ENCODE measurements around the gene PLCD3. TPM values are rescaled to one million over a fixed set of nuclear protein-coding genes. Genes with fewer than 3 reads are reported as not detected.

PLCD3 gene
- total RNA-seq, 1 donor from 2014 or later = 34.2 TPM

GRCh38 chr17:45092911-45093430 is 39.3 kb downstream of the PLCD3 start:
- Mint-ChIP-seq H3K27me3 (ENCODE audit: low read depth) (no peaks in the 10 kb centered on the region), H3K36me3 (ENCODE audit: low read depth) (peaks cover 14% of the 10 kb centered on the region), H3K27ac (ENCODE audit: unreplicated experiment) (no peak overlapping the region), H3K9me3 (no peaks in the 10 kb centered on the region), H3K4me1 (no peaks in the 10 kb centered on the region), H3K4me3 (no peak overlapping the region)
- no peak for TF ChIP-seq CTCF (conservative IDR thresholded peaks at IDR 0.05)
- DNase-seq (ENCODE audit: low read depth, low spot score) = no peak

- H3K27me3 Mint-ChIP-seq (ENCODE audit: low read depth) = no peaks in the 10 kb centered on the region
- H3K27ac Mint-ChIP-seq (ENCODE audit: unreplicated experiment) = no peak overlapping the region
- no peak for DNase-seq (ENCODE audit: low read depth, low spot score)
- no peaks in the 10 kb centered on the region for H3K9me3 Mint-ChIP-seq
- TF ChIP-seq CTCF (conservative IDR thresholded peaks at IDR 0.05) = no peak
- no peak overlapping the region for H3K4me3 Mint-ChIP-seq
- peaks cover 12% of the 10 kb centered on the region for H3K36me3 Mint-ChIP-seq (ENCODE audit: low read depth)
- no peaks in the 10 kb centered on the region for H3K4me1 Mint-ChIP-seq
Observed at GRCh38 chr17:45091778-45092425, 40.4 kb downstream of the PLCD3 start.

GRCh38 chr17:45090711-45091110 is 41.6 kb downstream of the PLCD3 start:
- Mint-ChIP-seq H3K27ac (ENCODE audit: unreplicated experiment) (no peak overlapping the region), H3K4me3 (no peak overlapping the region), H3K4me1 (no peaks in the 10 kb centered on the region), H3K27me3 (ENCODE audit: low read depth) (no peaks in the 10 kb centered on the region), H3K36me3 (ENCODE audit: low read depth) (peaks cover 7% of the 10 kb centered on the region), H3K9me3 (no peaks in the 10 kb centered on the region)
- no peak for TF ChIP-seq CTCF (conservative IDR thresholded peaks at IDR 0.05)
- no peak for DNase-seq (ENCODE audit: low read depth, low spot score)

- Mint-ChIP-seq H3K4me1 (no peaks in the 10 kb centered on the region), H3K36me3 (ENCODE audit: low read depth) (peaks cover 10% of the 10 kb centered on the region), H3K4me3 (no peak overlapping the region), H3K27me3 (ENCODE audit: low read depth) (no peaks in the 10 kb centered on the region), H3K9me3 (no peaks in the 10 kb centered on the region), H3K27ac (ENCODE audit: unreplicated experiment) (no peak overlapping the region)
- no peak for TF ChIP-seq CTCF (conservative IDR thresholded peaks at IDR 0.05)
- DNase-seq (ENCODE audit: low read depth, low spot score) = no peak
Observed at GRCh38 chr17:45088741-45089140, 43.6 kb downstream of the PLCD3 start.

GRCh38 chr17:45087978-45088377 is 44.3 kb downstream of the PLCD3 start:
- H3K9me3 Mint-ChIP-seq = no peaks in the 10 kb centered on the region
- no peak overlapping the region for H3K27ac Mint-ChIP-seq (ENCODE audit: unreplicated experiment)
- no peak for TF ChIP-seq CTCF (conservative IDR thresholded peaks at IDR 0.05)
- no peaks in the 10 kb centered on the region for H3K27me3 Mint-ChIP-seq (ENCODE audit: low read depth)
- no peak overlapping the region for H3K4me3 Mint-ChIP-seq
- H3K4me1 Mint-ChIP-seq = no peaks in the 10 kb centered on the region
- peaks cover 10% of the 10 kb centered on the region for H3K36me3 Mint-ChIP-seq (ENCODE audit: low read depth)
- no peak for DNase-seq (ENCODE audit: low read depth, low spot score)
